ENCODE results near the gene FAM181B. TPM values are rescaled to one million over a fixed set of nuclear protein-coding genes. Genes with fewer than 3 reads are reported as not detected.

The FAM181B gene
- polyA plus RNA-seq, 1 donor (not counting 4 experiments of a cell fraction or from before 2014, with no cell fraction given) = 0.01 TPM

DNA sequence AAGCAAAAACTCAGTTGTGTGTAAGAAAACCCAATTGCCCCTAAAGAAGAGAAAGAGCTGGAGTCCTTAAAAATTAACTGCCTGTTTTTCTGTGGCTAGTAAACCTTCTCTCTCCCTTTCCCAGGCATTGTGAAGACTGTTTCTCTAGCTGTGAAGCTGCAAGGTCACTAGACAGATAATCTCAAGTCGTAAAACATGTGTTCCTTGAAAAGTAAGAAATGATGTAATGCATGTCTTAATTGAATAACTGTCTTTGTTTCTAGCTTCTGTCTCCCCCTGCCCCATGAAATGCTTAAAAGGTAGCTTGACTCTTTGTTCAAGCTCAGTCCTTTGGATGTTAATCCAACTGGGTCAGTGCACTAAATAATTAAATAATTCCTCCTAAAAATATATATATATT is 29.5 kb upstream of the FAM181B start:
- Histone ChIP-seq H3K27ac (ENCODE audit: control insufficient read depth, insufficient read depth, low read length) (no peak overlapping the region), H3K79me2 (ENCODE audit: control insufficient read depth, insufficient read depth, low read length) (no peaks in the 10 kb centered on the region), H3K36me3 (ENCODE audit: control insufficient read depth in 2 of 2, extremely low read depth in 1 of 2, insufficient read depth in 2 of 2, low read length in 2 of 2) (no peaks in the 10 kb centered on the region), H2AFZ (ENCODE audit: control insufficient read depth, low read length) (no peak overlapping the region), H3K4me3 (ENCODE audit: control insufficient read depth in 2 of 3, extremely low read depth in 1 of 3, insufficient read depth in 2 of 3, low read depth in 1 of 3, low read length in 3 of 3) (no peak overlapping the region), H3K9me3 (ENCODE audit: control insufficient read depth, low read depth, low read length) (no peaks in the 10 kb centered on the region), H3K4me2 (ENCODE audit: control insufficient read depth, extremely low read depth, insufficient read depth, low read depth, low read length) (no peak overlapping the region), H3K9ac (ENCODE audit: control insufficient read depth, extremely low read depth, insufficient read depth, low read length) (no peak overlapping the region), H3K4me1 (ENCODE audit: control insufficient read depth, extremely low read depth, insufficient read depth, low read length) (no peaks in the 10 kb centered on the region), H3K9me1 (ENCODE audit: control insufficient read depth, extremely low read depth, insufficient read depth, low read length) (no peaks in the 10 kb centered on the region), H3K27me3 (ENCODE audit: control insufficient read depth, extremely low read depth, insufficient read depth, low read length) (no peaks in the 10 kb centered on the region), H4K20me1 (ENCODE audit: control insufficient read depth, extremely low read depth, insufficient read depth, low read length) (no peaks in the 10 kb centered on the region)
- FAIRE-seq (no peak), DNase-seq (ENCODE audit: low read depth, low spot score) (no peak)
- dilution Hi-C loops (cut with MboI; ENCODE audit: extremely low pct_ligation_motif_present, low sequenced_read_pairs) = no loop called here
- no peak for TF ChIP-seq EZH2 (IDR thresholded peaks at IDR 0.05; ENCODE audit: low read length)
- TF ChIP-seq, protein P1, sequence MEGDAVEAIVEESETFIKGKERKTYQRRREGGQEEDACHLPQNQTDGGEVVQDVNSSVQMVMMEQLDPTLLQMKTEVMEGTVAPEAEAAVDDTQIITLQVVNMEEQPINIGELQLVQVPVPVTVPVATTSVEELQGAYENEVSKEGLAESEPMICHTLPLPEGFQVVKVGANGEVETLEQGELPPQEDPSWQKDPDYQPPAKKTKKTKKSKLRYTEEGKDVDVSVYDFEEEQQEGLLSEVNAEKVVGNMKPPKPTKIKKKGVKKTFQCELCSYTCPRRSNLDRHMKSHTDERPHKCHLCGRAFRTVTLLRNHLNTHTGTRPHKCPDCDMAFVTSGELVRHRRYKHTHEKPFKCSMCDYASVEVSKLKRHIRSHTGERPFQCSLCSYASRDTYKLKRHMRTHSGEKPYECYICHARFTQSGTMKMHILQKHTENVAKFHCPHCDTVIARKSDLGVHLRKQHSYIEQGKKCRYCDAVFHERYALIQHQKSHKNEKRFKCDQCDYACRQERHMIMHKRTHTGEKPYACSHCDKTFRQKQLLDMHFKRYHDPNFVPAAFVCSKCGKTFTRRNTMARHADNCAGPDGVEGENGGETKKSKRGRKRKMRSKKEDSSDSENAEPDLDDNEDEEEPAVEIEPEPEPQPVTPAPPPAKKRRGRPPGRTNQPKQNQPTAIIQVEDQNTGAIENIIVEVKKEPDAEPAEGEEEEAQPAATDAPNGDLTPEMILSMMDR (optimal IDR thresholded peaks at IDR 0.05 in 1 of 3, IDR thresholded peaks at IDR 0.05 in 1 of 3, conservative IDR thresholded peaks at IDR 0.05 in 1 of 3; ENCODE audit: extremely low read depth in 1 of 3, insufficient read depth in 2 of 3, low read length in 3 of 3) = no peak

DNA sequence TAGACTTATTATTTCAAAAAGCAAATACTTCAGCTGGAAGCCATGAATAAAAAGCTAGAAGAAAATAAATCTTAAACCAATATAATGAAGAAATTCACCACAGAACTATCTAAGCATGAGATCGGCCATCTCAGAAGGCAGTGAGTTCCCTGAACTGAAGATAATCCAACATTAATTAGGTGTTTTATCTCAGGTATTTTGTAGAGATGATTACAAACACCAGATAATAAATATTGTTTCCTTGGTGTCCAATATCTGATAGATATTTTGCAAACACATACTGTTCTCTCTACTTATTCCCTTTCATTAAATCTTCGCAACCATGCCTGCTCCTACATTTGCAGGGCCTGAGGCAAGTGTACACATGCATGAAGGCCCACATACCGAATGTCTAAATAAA is 26.0 kb upstream of the FAM181B start:
- no peak overlapping the region for H2AFZ ChIP-seq (ENCODE audit: control insufficient read depth, low read length)
- no peaks in the 10 kb centered on the region for H3K36me3 ChIP-seq (ENCODE audit: control insufficient read depth in 2 of 2, extremely low read depth in 1 of 2, insufficient read depth in 2 of 2, low read length in 2 of 2)
- no peak overlapping the region for H3K4me2 ChIP-seq (ENCODE audit: control insufficient read depth, extremely low read depth, insufficient read depth, low read depth, low read length)
- TF ChIP-seq, protein P1 (optimal IDR thresholded peaks at IDR 0.05 in 1 of 3, IDR thresholded peaks at IDR 0.05 in 1 of 3, conservative IDR thresholded peaks at IDR 0.05 in 1 of 3; ENCODE audit: extremely low read depth in 1 of 3, insufficient read depth in 2 of 3, low read length in 3 of 3) = no peak
- TF ChIP-seq EZH2 (IDR thresholded peaks at IDR 0.05; ENCODE audit: low read length) = no peak
- FAIRE-seq (no peak), DNase-seq (ENCODE audit: low read depth, low spot score) (no peak)
- dilution Hi-C loops (cut with MboI; ENCODE audit: extremely low pct_ligation_motif_present, low sequenced_read_pairs) = no loop called here
- no peaks in the 10 kb centered on the region for H3K9me3 ChIP-seq (ENCODE audit: control insufficient read depth, low read depth, low read length)
- no peaks in the 10 kb centered on the region for H3K27me3 ChIP-seq (ENCODE audit: control insufficient read depth, extremely low read depth, insufficient read depth, low read length)
- H4K20me1 ChIP-seq (ENCODE audit: control insufficient read depth, extremely low read depth, insufficient read depth, low read length) = no peaks in the 10 kb centered on the region
- H3K9me1 ChIP-seq (ENCODE audit: control insufficient read depth, extremely low read depth, insufficient read depth, low read length) = no peaks in the 10 kb centered on the region
- H3K9ac ChIP-seq (ENCODE audit: control insufficient read depth, extremely low read depth, insufficient read depth, low read length) = no peak overlapping the region
- H3K79me2 ChIP-seq (ENCODE audit: control insufficient read depth, insufficient read depth, low read length) = no peaks in the 10 kb centered on the region
- no peak overlapping the region for H3K27ac ChIP-seq (ENCODE audit: control insufficient read depth, insufficient read depth, low read length)
- no peak overlapping the region for H3K4me3 ChIP-seq (ENCODE audit: control insufficient read depth in 2 of 3, extremely low read depth in 1 of 3, insufficient read depth in 2 of 3, low read depth in 1 of 3, low read length in 3 of 3)
- no peaks in the 10 kb centered on the region for H3K4me1 ChIP-seq (ENCODE audit: control insufficient read depth, extremely low read depth, insufficient read depth, low read length)
